ENCODE data around the gene CCDC39.

DNA sequence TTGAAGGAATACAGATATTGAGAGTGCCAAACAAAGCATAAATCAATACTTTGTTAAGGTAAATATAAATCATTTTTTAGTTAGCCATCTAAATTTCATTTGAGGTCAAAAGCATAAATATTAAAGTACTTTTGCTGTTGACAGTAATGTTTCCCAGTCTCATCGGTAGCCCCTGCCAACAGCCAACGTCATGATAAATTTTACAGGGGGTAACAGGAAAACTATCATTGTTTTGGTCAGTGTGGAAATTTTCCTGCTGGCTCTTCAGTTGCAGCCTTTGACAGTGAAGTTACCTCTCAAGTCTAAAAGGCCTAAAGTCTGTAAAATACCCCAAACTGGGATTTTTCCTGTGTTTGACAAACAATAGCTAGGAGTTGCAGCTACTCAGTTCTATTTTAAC, 114.6 kb downstream of the CCDC39 start:
- TF ChIP-seq POLR2A (IDR thresholded peaks at IDR 0.05; ENCODE audit: low read depth, low read length) (no peak), TAF1 (IDR thresholded peaks at IDR 0.05; ENCODE audit: low read depth, low read length) (no peak), POLR2AphosphoS5 (IDR thresholded peaks at IDR 0.05; ENCODE audit: low read depth, low read length) (no peak), POU2F2 (IDR thresholded peaks at IDR 0.05; ENCODE audit: low read depth, low read length) (no peak)
